ENCODE measurements around the gene ATP9A. TPM values are rescaled to one million over a fixed set of nuclear protein-coding genes. Genes with fewer than 3 reads are reported as not detected.

ATP9A gene
- total RNA-seq, 1 donor from 2014 or later = 19.3 TPM

GRCh38 chr20:51607170-51607569, 161.0 kb downstream of the ATP9A start:
- DNase-seq (ENCODE audit: low spot score) = no peak

- no peak for DNase-seq (ENCODE audit: low spot score)
These were observed 163.3 kb downstream of the ATP9A start for GRCh38 chr20:51604851-51605250.

GRCh38 chr20:51602131-51602530, 166.1 kb downstream of the ATP9A start:
- DNase-seq (ENCODE audit: low spot score) = no peak

- DNase-seq (ENCODE audit: low spot score) = no peak
These were observed 167.2 kb downstream of the ATP9A start for GRCh38 chr20:51600950-51601349.

GRCh38 chr20:51600016-51600420, 168.2 kb downstream of the ATP9A start:
- peak; percentile 29 for DNase-seq (ENCODE audit: low spot score)

GRCh38 chr20:51598556-51598955, 169.6 kb downstream of the ATP9A start:
- DNase-seq (ENCODE audit: low spot score) = no peak

- no peak for DNase-seq (ENCODE audit: low spot score)
These were observed 170.6 kb downstream of the ATP9A start for GRCh38 chr20:51597389-51598231.

- DNase-seq (ENCODE audit: low spot score) = no peak
These were observed 171.4 kb downstream of the ATP9A start for GRCh38 chr20:51596668-51597388.

- no peak for DNase-seq (ENCODE audit: low spot score)
These were observed 172.4 kb downstream of the ATP9A start for GRCh38 chr20:51595744-51596143.

- peak; percentile 94 for DNase-seq (ENCODE audit: low spot score)
These were observed 173.1 kb downstream of the ATP9A start for GRCh38 chr20:51595058-51595532.

GRCh38 chr20:51594236-51595057, 173.7 kb downstream of the ATP9A start:
- peak; percentile 16 for DNase-seq (ENCODE audit: low spot score)

GRCh38 chr20:51593584-51593983, 174.6 kb downstream of the ATP9A start:
- no peak for DNase-seq (ENCODE audit: low spot score)

GRCh38 chr20:51592564-51592963, 175.6 kb downstream of the ATP9A start:
- no peak for DNase-seq (ENCODE audit: low spot score)

- no peak for DNase-seq (ENCODE audit: low spot score)
These were observed 176.3 kb downstream of the ATP9A start for GRCh38 chr20:51591871-51592270.

GRCh38 chr20:51588762-51589161, 179.4 kb downstream of the ATP9A start:
- DNase-seq (ENCODE audit: low spot score) = no peak

- DNase-seq (ENCODE audit: low spot score) = no peak
These were observed 181.0 kb downstream of the ATP9A start for GRCh38 chr20:51587145-51587544.

- peak; percentile 21 for DNase-seq (ENCODE audit: low spot score)
These were observed 182.2 kb downstream of the ATP9A start for GRCh38 chr20:51586005-51586440.

- DNase-seq (ENCODE audit: low spot score) = no peak
These were observed 183.0 kb downstream of the ATP9A start for GRCh38 chr20:51585148-51585547.

- peak; percentile 54 for DNase-seq (ENCODE audit: low spot score)
These were observed 183.5 kb downstream of the ATP9A start for GRCh38 chr20:51584737-51585136.

GRCh38 chr20:51584116-51584515, 184.1 kb downstream of the ATP9A start:
- no peak for DNase-seq (ENCODE audit: low spot score)

- no peak for DNase-seq (ENCODE audit: low spot score)
These were observed 184.7 kb downstream of the ATP9A start for GRCh38 chr20:51583499-51583898.

GRCh38 chr20:51583073-51583472, 185.1 kb downstream of the ATP9A start:
- DNase-seq (ENCODE audit: low spot score) = no peak

Measured in umbilical cord (tissue), 2 donors.